Activated naive CD4-positive, alpha-beta T cell treated with anti-CD3 and anti-CD28 coated beads for 36 hours (primary cell): ENCODE results near the gene NRP1. TPM values are rescaled to one million over a fixed set of nuclear protein-coding genes. Genes with fewer than 3 reads are reported as not detected.

Source experiments
- CTCF ChIA-PET: fragments of 350-600 bp; sonication (Branson Sonifier 250); formaldehyde crosslinking; loops from one replicate; lab custom pipeline; 2021; ENCODE audit warnings: antibody characterized with exemption; lab: Charles Lee
- DNase-seq: peaks from one replicate; pipeline ENCODE4 v3.0.0-alpha.2; 2020
- H3K27ac Mint-ChIP-seq: one replicate; pipeline ENCODE4 v1.8.0; 2021; ENCODE audit warnings: mild to moderate bottlenecking, mixed read lengths
- H3K27me3 Mint-ChIP-seq: one replicate; pipeline ENCODE4 v1.8.0; 2021; ENCODE audit warnings: low read depth, mixed read lengths
- H3K36me3 Mint-ChIP-seq: one replicate; pipeline ENCODE4 v1.8.0; 2021; ENCODE audit warnings: low read depth, mixed read lengths
- H3K4me1 Mint-ChIP-seq: one replicate; pipeline ENCODE4 v1.8.0; 2021; ENCODE audit warnings: low read depth, mixed read lengths
- H3K4me3 Mint-ChIP-seq: one replicate; pipeline ENCODE4 v1.8.0; 2021; ENCODE audit warnings: mild to moderate bottlenecking, moderate library complexity, mixed read lengths
- H3K9me3 Mint-ChIP-seq: one replicate; pipeline ENCODE4 v1.8.0; 2021; ENCODE audit warnings: mixed read lengths
- intact Hi-C: fragments of 100-400 bp; cut with micrococcal nuclease; formaldehyde crosslinking; loops from one replicate; pipeline ENCODE4 v1.15.1; 2023
- total RNA-seq, 2 experiments: library from RNA; stranded (reverse); gene quantifications; one replicate each; pipeline ENCODE4 v1.2.3, GENCODE V29; 2021

NRP1 gene
- total RNA-seq, 2 experiments from 2014 or later, result 0.10 TPM; not detected in 1

GRCh38 chr10:33238643-33239042, 95.8 kb downstream of the NRP1 start:
- H3K36me3 Mint-ChIP-seq, result no peaks in the 10 kb centered on the region
- DNase-seq, result no peak
- intact Hi-C loops, result no loop called here
- H3K27me3 Mint-ChIP-seq, result no peaks in the 10 kb centered on the region
- H3K9me3 Mint-ChIP-seq, result no peaks in the 10 kb centered on the region
- CTCF ChIA-PET, result interaction anchor here (1.6 kb wide), 1 partner anchor 23 kb away, joined by 5 read pairs; no protein-coding TSS in a partner anchor
- H3K27ac Mint-ChIP-seq, result no peak overlapping the region
- no peak overlapping the region for H3K4me3 Mint-ChIP-seq
- no peaks in the 10 kb centered on the region for H3K4me1 Mint-ChIP-seq

- H3K9me3 Mint-ChIP-seq, result no peaks in the 10 kb centered on the region
- H3K4me3 Mint-ChIP-seq, result no peak overlapping the region
- no peak for DNase-seq
- H3K27ac Mint-ChIP-seq, result no peak overlapping the region
- CTCF ChIA-PET, result interaction anchor here (0.9 to 1.6 kb wide), 2 partner anchors 23 to 30 kb away, joined by 3 to 5 read pairs; no protein-coding TSS in a partner anchor
- H3K27me3 Mint-ChIP-seq, result no peaks in the 10 kb centered on the region
- intact Hi-C loops, result no loop called here
- no peaks in the 10 kb centered on the region for H3K36me3 Mint-ChIP-seq
- no peaks in the 10 kb centered on the region for H3K4me1 Mint-ChIP-seq
Measured at GRCh38 chr10:33237736-33238624, 96.5 kb downstream of the NRP1 start.

- no peaks in the 10 kb centered on the region for H3K27me3 Mint-ChIP-seq
- H3K36me3 Mint-ChIP-seq, result no peaks in the 10 kb centered on the region
- no peaks in the 10 kb centered on the region for H3K4me1 Mint-ChIP-seq
- intact Hi-C loops, result no loop called here
- no peak for DNase-seq
- no peak overlapping the region for H3K4me3 Mint-ChIP-seq
- no peak overlapping the region for H3K27ac Mint-ChIP-seq
- H3K9me3 Mint-ChIP-seq, result no peaks in the 10 kb centered on the region
- CTCF ChIA-PET, result interaction anchor here (0.9 kb wide), 1 partner anchor 31 kb away, joined by 3 read pairs; no protein-coding TSS in a partner anchor
Measured at GRCh38 chr10:33236916-33237315, 97.6 kb downstream of the NRP1 start.

- Mint-ChIP-seq H3K36me3 (no peaks in the 10 kb centered on the region), H3K9me3 (no peaks in the 10 kb centered on the region), H3K27me3 (no peaks in the 10 kb centered on the region), H3K27ac (no peak overlapping the region), H3K4me3 (no peak overlapping the region), H3K4me1 (no peaks in the 10 kb centered on the region)
- intact Hi-C loops, result no loop called here
- CTCF ChIA-PET, result no interaction called here
- no peak for DNase-seq
Measured at GRCh38 chr10:33235951-33236350, 98.5 kb downstream of the NRP1 start.

- no peak overlapping the region for H3K27ac Mint-ChIP-seq
- CTCF ChIA-PET, result no interaction called here
Measured at GRCh38 chr10:33235251-33235884, 99.1 kb downstream of the NRP1 start.

GRCh38 chr10:33234831-33235237, 99.6 kb downstream of the NRP1 start:
- no peak for DNase-seq
- H3K27me3 Mint-ChIP-seq, result no peaks in the 10 kb centered on the region
- no peak overlapping the region for H3K4me3 Mint-ChIP-seq
- intact Hi-C loops, result no loop called here
- no peak overlapping the region for H3K27ac Mint-ChIP-seq
- H3K4me1 Mint-ChIP-seq, result no peaks in the 10 kb centered on the region
- CTCF ChIA-PET, result no interaction called here
- no peaks in the 10 kb centered on the region for H3K36me3 Mint-ChIP-seq
- no peaks in the 10 kb centered on the region for H3K9me3 Mint-ChIP-seq

More at GRCh38 chr10:33235251-33235884, 99.1 kb downstream of the NRP1 start:
- intact Hi-C loops, result no loop called here
- H3K4me1 Mint-ChIP-seq, result no peaks in the 10 kb centered on the region
- H3K36me3 Mint-ChIP-seq, result no peaks in the 10 kb centered on the region
- no peak overlapping the region for H3K4me3 Mint-ChIP-seq
- H3K9me3 Mint-ChIP-seq, result no peaks in the 10 kb centered on the region
- no peak for DNase-seq
- no peaks in the 10 kb centered on the region for H3K27me3 Mint-ChIP-seq

- Mint-ChIP-seq H3K4me3 (no peak overlapping the region), H3K27ac (no peak overlapping the region), H3K4me1 (no peaks in the 10 kb centered on the region), H3K9me3 (no peaks in the 10 kb centered on the region), H3K27me3 (no peaks in the 10 kb centered on the region), H3K36me3 (no peaks in the 10 kb centered on the region)
- intact Hi-C loops, result no loop called here
- no peak for DNase-seq
- CTCF ChIA-PET, result no interaction called here
Measured at GRCh38 chr10:33233635-33234034, 100.8 kb downstream of the NRP1 start.

- intact Hi-C loops, result no loop called here
- Mint-ChIP-seq H3K4me3 (no peak overlapping the region), H3K27me3 (no peaks in the 10 kb centered on the region), H3K4me1 (no peaks in the 10 kb centered on the region), H3K9me3 (no peaks in the 10 kb centered on the region), H3K27ac (no peak overlapping the region), H3K36me3 (no peaks in the 10 kb centered on the region)
- no peak for DNase-seq
- CTCF ChIA-PET, result no interaction called here
Measured at GRCh38 chr10:33233221-33233620, 101.2 kb downstream of the NRP1 start.

GRCh38 chr10:33231621-33232350, 102.7 kb downstream of the NRP1 start:
- no peak overlapping the region for H3K27ac Mint-ChIP-seq
- no peaks in the 10 kb centered on the region for H3K36me3 Mint-ChIP-seq
- H3K27me3 Mint-ChIP-seq, result no peaks in the 10 kb centered on the region
- H3K4me3 Mint-ChIP-seq, result no peak overlapping the region
- intact Hi-C loops, result no loop called here
- no peaks in the 10 kb centered on the region for H3K9me3 Mint-ChIP-seq
- DNase-seq, result no peak
- H3K4me1 Mint-ChIP-seq, result no peaks in the 10 kb centered on the region
- CTCF ChIA-PET, result interaction anchor here (0.6 to 0.7 kb wide), 2 partner anchors 14 to 153 kb away, joined by 3 read pairs; no protein-coding TSS in a partner anchor

GRCh38 chr10:33229949-33230267, 104.6 kb downstream of the NRP1 start:
- intact Hi-C loops, result no loop called here
- CTCF ChIA-PET, result no interaction called here
- Mint-ChIP-seq H3K36me3 (no peaks in the 10 kb centered on the region), H3K4me1 (no peaks in the 10 kb centered on the region), H3K27ac (no peak overlapping the region), H3K9me3 (no peaks in the 10 kb centered on the region), H3K4me3 (no peak overlapping the region), H3K27me3 (no peaks in the 10 kb centered on the region)
- DNase-seq, result no peak

- intact Hi-C loops, result no loop called here
- CTCF ChIA-PET, result no interaction called here
- no peaks in the 10 kb centered on the region for H3K27me3 Mint-ChIP-seq
- no peaks in the 10 kb centered on the region for H3K36me3 Mint-ChIP-seq
- H3K9me3 Mint-ChIP-seq, result no peaks in the 10 kb centered on the region
- no peak for DNase-seq
- no peak overlapping the region for H3K4me3 Mint-ChIP-seq
- H3K4me1 Mint-ChIP-seq, result no peaks in the 10 kb centered on the region
- no peak overlapping the region for H3K27ac Mint-ChIP-seq
Measured at GRCh38 chr10:33229252-33229948, 105.1 kb downstream of the NRP1 start.

- intact Hi-C loops, result no loop called here
Measured at GRCh38 chr10:33228426-33228825, 106.0 kb downstream of the NRP1 start.

More at GRCh38 chr10:33228426-33228825, 106.0 kb downstream of the NRP1 start:
- H3K36me3 Mint-ChIP-seq, result no peaks in the 10 kb centered on the region
- CTCF ChIA-PET, result interaction anchor here (1.6 kb wide), 1 partner anchor 35 kb away, joined by 3 read pairs; no protein-coding TSS in a partner anchor
- DNase-seq, result no peak
- H3K4me1 Mint-ChIP-seq, result no peaks in the 10 kb centered on the region
- H3K9me3 Mint-ChIP-seq, result no peaks in the 10 kb centered on the region
- no peaks in the 10 kb centered on the region for H3K27me3 Mint-ChIP-seq
- H3K27ac Mint-ChIP-seq, result no peak overlapping the region
- no peak overlapping the region for H3K4me3 Mint-ChIP-seq
